HEK293 (cell line): ENCODE results near the gene CPXM1.

ENCODE experiments used
- KLF16 ChIP-seq: fragments of 450-650 bp; formaldehyde crosslinking; IDR thresholded peaks from 2 replicates; pipeline ENCODE4 v1.5.1; 2017; ENCODE audit warnings: missing biosample characterization, missing genetic modification characterization
- YY1 ChIP-seq: fragments of 450-650 bp; formaldehyde crosslinking; IDR thresholded peaks from 2 replicates; pipeline ENCODE4 v1.5.1; 2018; ENCODE audit warnings: missing biosample characterization, missing genetic modification characterization
- ZBTB17 ChIP-seq: fragments of 450-650 bp; formaldehyde crosslinking; IDR thresholded peaks from 2 replicates; pipeline ENCODE4 v1.5.1; 2016; ENCODE audit warnings: missing biosample characterization, missing genetic modification characterization
- ZNF138 ChIP-seq: fragments of 450-650 bp; formaldehyde crosslinking; IDR thresholded peaks from 2 replicates; pipeline ENCODE4 v1.5.1; 2016; ENCODE audit warnings: missing biosample characterization, missing genetic modification characterization, borderline replicate concordance
- ZNF561 ChIP-seq: fragments of 450-650 bp; IDR thresholded peaks from 2 replicates; pipeline ENCODE4 v1.5.1; 2018; ENCODE audit warnings: missing biosample characterization, missing genetic modification characterization, borderline replicate concordance
- ZNF623 ChIP-seq: fragments of 450-650 bp; formaldehyde crosslinking; IDR thresholded peaks from 2 replicates; pipeline ENCODE4 v1.5.1; 2016; ENCODE audit warnings: missing biosample characterization, missing genetic modification characterization
- ZNF776 ChIP-seq: fragments of 450-650 bp; formaldehyde crosslinking; IDR thresholded peaks from 2 replicates; pipeline ENCODE4 v1.5.0; 2017; ENCODE audit warnings: missing biosample characterization, missing genetic modification characterization, borderline replicate concordance
- TF ChIP-seq, protein P1 (sequence below): fragments of 450-650 bp; formaldehyde crosslinking; IDR thresholded peaks from 2 replicates; pipeline ENCODE4 v1.5.1; 2016; ENCODE audit warnings: missing biosample characterization, missing genetic modification characterization
- TF ChIP-seq, protein P2 (sequence below): fragments of 450-650 bp; formaldehyde crosslinking; IDR thresholded peaks from 2 replicates; pipeline ENCODE4 v1.5.1; 2016; ENCODE audit warnings: missing biosample characterization, missing genetic modification characterization

DNA sequence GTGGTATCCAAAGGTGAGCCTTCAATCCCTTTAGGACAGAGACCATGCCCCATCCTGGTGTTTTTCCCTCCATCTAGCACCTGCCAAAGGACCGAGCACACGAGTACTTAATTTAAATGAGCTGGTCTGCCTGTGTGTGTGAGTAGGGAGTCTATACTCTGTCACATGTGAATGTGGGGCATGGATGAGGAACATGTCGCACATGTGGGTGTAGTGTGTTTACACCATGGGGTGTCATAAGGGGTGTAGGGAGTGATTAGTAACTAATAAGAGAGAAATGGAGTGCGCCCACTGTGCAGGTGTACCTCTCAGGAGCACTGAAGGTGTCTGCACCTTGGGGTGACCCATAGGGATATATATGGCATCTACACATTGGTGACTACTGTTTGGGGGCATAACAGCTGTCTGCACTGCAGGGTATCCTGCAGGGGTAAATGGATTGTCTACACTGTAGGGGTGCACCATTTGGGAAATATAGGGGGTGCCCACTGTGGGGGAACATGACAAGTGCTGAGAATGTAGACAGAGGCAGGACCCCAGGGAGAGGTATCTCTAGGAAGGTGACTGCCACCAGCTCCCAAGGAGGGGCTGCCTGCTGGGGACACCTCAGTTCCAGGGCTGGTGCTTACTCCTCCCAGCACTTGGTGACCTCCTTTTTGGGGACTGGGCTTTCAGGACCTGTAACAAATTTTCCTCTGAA lies 54.3 kb downstream of the CPXM1 start:
- no peak for TF ChIP-seq ZNF561 (tag by site-specific recombination)
- TF ChIP-seq KLF16 (tag by site-specific recombination): no peak
- TF ChIP-seq, protein P1, sequence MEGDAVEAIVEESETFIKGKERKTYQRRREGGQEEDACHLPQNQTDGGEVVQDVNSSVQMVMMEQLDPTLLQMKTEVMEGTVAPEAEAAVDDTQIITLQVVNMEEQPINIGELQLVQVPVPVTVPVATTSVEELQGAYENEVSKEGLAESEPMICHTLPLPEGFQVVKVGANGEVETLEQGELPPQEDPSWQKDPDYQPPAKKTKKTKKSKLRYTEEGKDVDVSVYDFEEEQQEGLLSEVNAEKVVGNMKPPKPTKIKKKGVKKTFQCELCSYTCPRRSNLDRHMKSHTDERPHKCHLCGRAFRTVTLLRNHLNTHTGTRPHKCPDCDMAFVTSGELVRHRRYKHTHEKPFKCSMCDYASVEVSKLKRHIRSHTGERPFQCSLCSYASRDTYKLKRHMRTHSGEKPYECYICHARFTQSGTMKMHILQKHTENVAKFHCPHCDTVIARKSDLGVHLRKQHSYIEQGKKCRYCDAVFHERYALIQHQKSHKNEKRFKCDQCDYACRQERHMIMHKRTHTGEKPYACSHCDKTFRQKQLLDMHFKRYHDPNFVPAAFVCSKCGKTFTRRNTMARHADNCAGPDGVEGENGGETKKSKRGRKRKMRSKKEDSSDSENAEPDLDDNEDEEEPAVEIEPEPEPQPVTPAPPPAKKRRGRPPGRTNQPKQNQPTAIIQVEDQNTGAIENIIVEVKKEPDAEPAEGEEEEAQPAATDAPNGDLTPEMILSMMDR (tag by site-specific recombination): no peak
- TF ChIP-seq ZNF776: no peak
- TF ChIP-seq ZBTB17 (tag by site-specific recombination): no peak
- no peak for TF ChIP-seq YY1 (tag by site-specific recombination)
- no peak for TF ChIP-seq ZNF138 (tag by site-specific recombination)
- TF ChIP-seq, protein P2, sequence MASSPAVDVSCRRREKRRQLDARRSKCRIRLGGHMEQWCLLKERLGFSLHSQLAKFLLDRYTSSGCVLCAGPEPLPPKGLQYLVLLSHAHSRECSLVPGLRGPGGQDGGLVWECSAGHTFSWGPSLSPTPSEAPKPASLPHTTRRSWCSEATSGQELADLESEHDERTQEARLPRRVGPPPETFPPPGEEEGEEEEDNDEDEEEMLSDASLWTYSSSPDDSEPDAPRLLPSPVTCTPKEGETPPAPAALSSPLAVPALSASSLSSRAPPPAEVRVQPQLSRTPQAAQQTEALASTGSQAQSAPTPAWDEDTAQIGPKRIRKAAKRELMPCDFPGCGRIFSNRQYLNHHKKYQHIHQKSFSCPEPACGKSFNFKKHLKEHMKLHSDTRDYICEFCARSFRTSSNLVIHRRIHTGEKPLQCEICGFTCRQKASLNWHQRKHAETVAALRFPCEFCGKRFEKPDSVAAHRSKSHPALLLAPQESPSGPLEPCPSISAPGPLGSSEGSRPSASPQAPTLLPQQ (tag by site-specific recombination): no peak
- TF ChIP-seq ZNF623: no peak
